Esophagus mucosa (tissue), 1 donor: Measurements from ENCODE around the gene METRN. TPM values are rescaled to one million over a fixed set of nuclear protein-coding genes. Genes with fewer than 3 reads are reported as not detected.

ENCODE experiments used
- ATAC-seq: fragments of 200-7000 bp; cut with Tn5 transposase; one replicate; pipeline ENCODE4 v1.9.1; 2020
- total RNA-seq: library from RNA; stranded (reverse); gene quantifications from one replicate; pipeline ENCODE4 v1.2.4, GENCODE V29; 2023
- donor health status: DM: yes; HTN: yes; CAD: no.

The METRN gene
- total RNA-seq, 1 donor from 2014 or later: 9.6 TPM

DNA sequence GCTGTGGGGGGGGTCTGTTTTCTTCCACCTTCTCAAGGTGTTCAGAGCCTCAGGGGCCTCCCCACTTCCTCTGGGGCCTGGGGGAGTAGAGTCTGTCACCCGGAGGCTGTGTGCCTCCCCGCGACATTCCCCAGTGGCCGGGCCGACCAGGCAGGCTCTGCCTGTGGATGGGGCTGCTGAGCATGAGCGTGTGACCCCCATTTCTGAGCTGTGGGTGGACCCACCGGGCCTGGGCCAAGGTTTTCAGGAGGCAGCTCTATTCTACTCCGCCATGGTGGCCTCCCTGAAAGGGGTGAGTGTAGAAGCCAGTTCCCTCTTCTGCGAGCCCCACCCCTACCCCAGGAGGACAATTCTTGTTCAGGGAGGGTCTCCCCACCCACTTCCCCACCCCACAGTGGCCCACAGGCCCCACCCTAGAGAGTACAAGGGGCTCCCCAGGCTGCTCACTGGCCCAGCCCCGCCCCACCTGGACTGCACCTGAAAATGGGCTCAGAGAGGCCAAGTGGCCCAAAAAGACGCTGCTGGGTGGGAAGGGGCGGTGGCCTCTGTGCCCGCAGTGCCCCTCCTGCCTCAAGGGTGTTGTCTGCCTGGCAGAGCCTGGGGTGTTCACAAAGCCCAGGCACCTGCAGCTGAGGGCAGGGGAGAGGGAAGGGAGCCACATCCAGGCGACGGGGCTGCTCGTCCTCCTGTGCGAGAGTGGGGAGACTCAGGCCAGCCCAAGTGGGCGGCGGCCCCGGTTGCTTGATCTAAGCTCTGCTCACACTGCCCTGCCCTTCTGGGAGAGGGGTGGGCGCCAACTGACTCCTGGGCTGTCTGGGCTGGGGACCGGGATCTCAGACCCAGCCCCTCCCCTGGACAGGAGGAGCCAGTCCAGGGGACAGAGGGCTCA lies 47.0 kb downstream of the METRN start:
- ATAC-seq: no peak

DNA sequence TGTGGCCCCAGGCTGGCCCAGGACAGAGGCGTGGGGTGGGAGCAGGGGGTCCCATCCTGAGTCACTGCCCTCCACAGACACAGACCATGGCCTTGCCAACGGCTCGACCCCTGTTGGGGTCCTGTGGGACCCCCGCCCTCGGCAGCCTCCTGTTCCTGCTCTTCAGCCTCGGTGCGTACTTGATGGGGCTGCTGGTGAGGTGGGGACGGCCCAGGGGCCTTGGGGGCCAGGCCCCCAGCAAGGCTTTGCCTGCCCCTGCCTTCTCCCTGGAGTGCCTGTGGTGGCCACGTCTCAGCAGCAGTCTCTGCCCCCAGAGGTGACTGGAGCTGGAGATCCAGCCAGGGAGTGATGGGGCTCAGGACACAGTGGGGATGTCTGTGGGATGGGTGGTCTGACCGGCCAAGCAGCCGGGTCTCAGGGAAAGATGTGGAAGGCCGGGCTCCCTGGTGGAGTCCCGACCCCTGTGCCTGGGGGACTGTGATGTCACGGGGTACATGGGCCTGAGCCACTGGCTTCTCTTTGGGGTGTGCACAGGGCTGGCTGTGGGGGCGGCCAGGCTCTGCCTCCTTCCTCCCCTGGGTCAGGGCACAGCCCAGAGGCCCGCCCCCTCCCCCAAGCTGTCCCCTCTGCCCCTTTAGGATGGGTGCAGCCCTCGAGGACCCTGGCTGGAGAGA lies 47.8 kb downstream of the METRN start:
- no peak for ATAC-seq

DNA sequence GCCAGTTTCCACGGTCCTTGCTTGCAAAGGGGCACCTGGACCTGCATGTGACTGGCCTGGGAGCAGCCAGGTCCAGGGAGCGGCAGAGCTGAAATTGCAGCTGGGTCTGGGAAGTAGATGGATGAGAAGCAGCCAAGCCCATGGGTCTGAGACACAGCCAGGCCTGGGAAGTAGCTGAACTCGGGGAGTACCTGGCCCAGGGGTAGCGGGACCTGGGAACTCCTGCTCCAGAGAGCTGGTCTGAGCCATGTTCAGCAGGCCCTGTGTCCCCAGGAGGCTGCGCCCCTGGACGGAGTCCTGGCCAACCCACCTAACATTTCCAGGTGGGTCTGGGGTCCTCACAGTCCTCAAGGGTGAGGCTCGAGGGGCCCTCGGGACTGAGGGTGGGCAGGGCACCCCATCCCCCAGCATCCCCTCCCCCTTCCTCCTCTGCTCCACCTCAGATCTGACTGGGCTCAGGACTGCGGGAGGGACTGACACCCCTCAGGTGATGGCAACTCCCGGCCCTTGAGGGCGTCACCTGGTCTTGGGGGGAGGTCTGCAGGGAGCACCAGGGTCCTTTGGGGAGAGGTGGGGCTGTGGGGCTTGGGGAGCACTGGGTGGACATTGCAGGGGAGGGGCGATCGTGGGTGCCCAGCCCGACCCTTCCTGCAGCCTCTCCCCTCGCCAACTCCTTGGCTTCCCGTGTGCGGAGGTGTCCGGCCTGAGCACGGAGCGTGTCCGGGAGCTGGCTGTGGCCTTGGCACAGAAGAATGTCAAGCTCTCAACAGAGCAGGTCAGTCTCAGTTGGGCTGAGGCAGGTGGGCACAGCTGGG lies 48.7 kb downstream of the METRN start:
- ATAC-seq: no peak

DNA sequence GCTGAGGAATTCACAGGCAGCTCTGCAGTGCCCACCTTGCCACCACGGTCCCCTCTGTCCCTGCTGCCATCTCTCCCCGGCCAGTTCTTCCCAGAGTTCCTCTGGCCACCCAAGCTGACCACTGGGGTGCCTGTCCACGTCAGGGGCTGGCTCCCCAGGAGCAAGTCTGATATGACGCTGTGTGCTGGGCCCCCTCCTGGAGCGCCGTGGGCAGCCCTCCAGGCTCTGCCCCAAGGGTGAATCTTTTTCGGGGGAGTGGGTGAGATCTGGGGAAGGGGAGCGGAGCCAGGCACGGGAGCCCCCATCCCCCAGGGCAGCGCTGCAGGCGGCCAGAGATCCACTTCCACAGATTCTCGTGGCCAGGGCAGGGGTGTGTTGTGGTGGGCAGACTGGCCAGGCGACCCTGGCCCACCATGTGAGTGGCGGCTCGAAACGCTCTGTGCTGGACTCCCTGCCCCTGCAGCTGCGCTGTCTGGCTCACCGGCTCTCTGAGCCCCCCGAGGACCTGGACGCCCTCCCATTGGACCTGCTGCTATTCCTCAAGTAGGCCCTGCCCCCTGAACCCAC lies 49.3 kb downstream of the METRN start:
- no peak for ATAC-seq

DNA sequence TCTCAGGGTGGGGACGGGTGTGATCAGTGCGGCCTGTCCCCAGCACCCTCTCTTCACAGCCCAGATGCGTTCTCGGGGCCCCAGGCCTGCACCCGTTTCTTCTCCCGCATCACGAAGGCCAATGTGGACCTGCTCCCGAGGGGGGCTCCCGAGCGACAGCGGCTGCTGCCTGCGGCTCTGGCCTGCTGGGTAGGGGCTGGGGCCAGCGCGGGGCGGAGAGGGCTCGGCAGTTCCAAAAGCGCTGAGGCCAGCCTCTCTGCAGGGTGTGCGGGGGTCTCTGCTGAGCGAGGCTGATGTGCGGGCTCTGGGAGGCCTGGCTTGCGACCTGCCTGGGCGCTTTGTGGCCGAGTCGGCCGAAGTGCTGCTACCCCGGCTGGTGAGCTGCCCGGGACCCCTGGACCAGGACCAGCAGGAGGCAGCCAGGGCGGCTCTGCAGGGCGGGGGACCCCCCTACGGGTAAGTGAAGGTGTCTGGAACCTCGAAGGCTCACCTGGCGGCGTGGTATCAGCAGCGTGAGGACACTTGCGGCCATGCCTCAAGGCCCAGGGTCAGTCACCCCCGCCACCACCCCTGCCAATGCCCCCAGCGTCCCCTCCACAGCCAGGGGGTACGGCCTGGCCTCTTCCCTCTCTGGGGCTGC lies 50.0 kb downstream of the METRN start:
- ATAC-seq: no peak

DNA sequence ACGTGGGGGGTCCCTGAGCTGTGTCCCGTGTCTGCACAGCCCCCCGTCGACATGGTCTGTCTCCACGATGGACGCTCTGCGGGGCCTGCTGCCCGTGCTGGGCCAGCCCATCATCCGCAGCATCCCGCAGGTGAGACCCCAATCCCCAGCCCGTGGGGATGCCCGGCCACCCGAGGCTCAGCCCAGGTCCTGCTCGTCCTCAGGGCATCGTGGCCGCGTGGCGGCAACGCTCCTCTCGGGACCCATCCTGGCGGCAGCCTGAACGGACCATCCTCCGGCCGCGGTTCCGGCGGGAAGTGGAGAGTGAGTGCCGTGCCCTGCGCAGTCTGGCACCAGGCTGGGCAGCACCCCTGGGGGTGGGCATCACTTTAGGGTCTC lies 50.6 kb downstream of the METRN start:
- ATAC-seq: no peak

DNA sequence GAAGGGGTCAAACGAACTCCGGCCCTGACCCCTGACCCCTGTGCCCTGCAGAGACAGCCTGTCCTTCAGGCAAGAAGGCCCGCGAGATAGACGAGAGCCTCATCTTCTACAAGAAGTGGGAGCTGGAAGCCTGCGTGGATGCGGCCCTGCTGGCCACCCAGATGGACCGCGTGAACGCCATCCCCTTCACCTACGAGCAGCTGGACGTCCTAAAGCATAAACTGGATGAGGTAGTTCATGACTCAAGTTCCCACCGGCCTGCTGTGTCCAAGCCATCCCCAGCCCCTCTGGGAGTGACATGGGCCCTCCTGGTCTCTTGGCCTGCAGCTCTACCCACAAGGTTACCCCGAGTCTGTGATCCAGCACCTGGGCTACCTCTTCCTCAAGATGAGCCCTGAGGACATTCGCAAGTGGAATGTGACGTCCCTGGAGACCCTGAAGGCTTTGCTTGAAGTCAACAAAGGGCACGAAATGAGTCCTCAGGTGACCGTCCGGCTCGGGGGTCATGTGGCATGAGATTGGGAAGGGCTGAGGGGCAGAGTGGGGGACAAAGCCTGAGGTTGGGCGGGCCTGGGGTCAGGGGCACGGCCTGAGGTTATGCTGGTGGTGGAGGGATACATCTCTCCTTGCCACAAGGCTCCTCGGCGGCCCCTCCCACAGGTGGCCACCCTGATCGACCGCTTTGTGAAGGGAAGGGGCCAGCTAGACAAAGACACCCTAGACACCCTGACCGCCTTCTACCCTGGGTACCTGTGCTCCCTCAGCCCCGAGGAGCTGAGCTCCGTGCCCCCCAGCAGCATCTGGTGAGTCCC lies 51.3 kb downstream of the METRN start:
- no peak for ATAC-seq

DNA sequence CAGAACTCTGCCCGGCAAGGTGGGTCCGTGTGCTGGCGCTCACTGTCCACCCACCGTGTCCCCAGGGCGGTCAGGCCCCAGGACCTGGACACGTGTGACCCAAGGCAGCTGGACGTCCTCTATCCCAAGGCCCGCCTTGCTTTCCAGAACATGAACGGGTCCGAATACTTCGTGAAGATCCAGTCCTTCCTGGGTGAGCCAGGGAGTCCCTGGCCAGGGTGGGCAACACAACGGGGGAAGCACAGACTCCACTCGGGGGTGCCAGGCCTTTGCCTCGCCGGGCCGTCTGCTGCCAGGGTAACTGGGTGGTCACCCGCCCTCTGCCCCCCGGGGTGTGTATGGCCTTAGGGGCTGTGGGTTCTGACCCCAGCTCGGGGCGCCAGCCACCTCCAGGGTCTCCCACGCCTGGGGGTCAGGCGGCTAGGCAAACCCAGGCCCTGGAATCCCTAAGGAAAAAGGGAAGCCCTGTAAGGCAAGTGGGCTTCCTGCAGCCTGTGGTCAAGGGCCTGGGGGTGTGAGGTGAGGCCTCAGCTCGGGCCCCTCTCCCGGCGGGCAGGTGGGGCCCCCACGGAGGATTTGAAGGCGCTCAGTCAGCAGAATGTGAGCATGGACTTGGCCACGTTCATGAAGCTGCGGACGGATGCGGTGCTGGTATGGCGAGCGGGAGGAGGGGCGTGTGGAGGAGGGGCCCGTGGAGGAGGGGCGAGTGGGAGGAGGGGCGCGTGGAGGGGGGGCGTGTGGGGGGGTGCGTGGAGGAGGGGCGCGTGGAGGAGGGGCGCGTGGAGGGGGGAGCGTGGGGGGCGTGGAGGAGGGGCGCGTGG lies 52.1 kb downstream of the METRN start:
- no peak for ATAC-seq

DNA sequence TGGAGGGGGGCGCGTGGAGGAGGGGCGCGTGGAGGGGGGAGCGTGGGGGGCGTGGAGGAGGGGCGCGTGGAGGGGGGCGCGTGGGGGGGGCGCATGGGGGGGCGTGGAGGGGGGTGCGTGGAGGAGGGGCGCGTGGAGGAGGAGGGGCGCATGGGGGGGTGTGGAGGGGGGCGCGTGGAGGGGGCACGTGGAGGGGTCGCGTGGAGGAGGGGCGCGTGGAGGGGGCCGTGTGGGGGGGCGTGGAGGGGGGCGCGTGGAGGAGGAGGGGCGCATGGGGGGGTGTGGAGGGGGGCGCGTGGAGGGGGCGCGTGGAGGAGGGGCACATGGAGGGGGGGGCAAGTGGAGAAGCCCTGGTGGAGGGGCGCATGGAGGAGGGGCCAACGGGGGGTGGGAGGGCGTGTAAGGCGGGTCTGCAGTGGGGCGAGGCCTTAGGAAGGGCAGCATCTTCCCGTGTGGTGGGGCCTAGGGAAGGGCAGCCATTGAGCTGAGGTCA lies 52.9 kb downstream of the METRN start:
- no peak for ATAC-seq

DNA sequence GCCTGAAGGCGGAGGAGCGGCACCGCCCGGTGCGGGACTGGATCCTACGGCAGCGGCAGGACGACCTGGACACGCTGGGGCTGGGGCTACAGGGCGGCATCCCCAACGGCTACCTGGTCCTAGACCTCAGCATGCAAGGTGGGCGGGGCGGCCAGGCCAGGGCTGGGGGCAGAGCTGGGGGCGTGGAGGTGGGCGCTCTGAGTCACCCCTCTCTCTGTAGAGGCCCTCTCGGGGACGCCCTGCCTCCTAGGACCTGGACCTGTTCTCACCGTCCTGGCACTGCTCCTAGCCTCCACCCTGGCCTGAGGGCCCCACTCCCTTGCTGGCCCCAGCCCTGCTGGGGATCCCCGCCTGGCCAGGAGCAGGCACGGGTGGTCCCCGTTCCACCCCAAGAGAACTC lies 53.5 kb downstream of the METRN start:
- peak; percentile 59 for ATAC-seq

Other genes with a start within 250 kb of the METRN start
- gene CAPN15, start 187.4 kb upstream of the METRN start, total RNA-seq: 27.1 TPM
- not detected for gene PRR35, start 154.7 kb upstream of the METRN start, total RNA-seq
- gene NHLRC4, start 148.1 kb upstream of the METRN start, total RNA-seq: 0.12 TPM
- 21.0 TPM for gene PIGQ, start 145.2 kb upstream of the METRN start, total RNA-seq
- 15.5 TPM for gene RAB40C, start 125.1 kb upstream of the METRN start, total RNA-seq
- 0.08 TPM for gene WFIKKN1, start 84.1 kb upstream of the METRN start, total RNA-seq
- gene METTL26, start 78.8 kb upstream of the METRN start, total RNA-seq: 40.2 TPM
- 20.3 TPM for gene MCRIP2, start 73.3 kb upstream of the METRN start, total RNA-seq
- gene WDR90, start 65.8 kb upstream of the METRN start, total RNA-seq: 17.9 TPM
- gene RHOT2, start 47.0 kb upstream of the METRN start, total RNA-seq: 58.7 TPM
- 1.0 TPM for gene RHBDL1, start 39.4 kb upstream of the METRN start, total RNA-seq
- gene STUB1, start 34.7 kb upstream of the METRN start, total RNA-seq: 87.5 TPM
- 31.7 TPM for gene JMJD8, start 30.8 kb upstream of the METRN start, total RNA-seq
- 7.4 TPM for gene WDR24, start 24.7 kb upstream of the METRN start, total RNA-seq
- gene FBXL16, start 9.3 kb upstream of the METRN start, total RNA-seq: 15.1 TPM
- 24.1 TPM for gene ANTKMT, start 6.0 kb downstream of the METRN start, total RNA-seq
- gene CCDC78, start 11.3 kb downstream of the METRN start, total RNA-seq: 0.40 TPM
- 2.7 TPM for gene HAGHL, start 12.0 kb downstream of the METRN start, total RNA-seq
- gene CIAO3, start 25.9 kb downstream of the METRN start, total RNA-seq: 18.1 TPM
- 2.8 TPM for gene MSLN, start 45.6 kb downstream of the METRN start, total RNA-seq
- gene RPUSD1, start 73.3 kb downstream of the METRN start, total RNA-seq: 14.4 TPM
- gene CHTF18, start 73.5 kb downstream of the METRN start, total RNA-seq: 20.2 TPM
- not detected for gene GNG13, start 85.6 kb downstream of the METRN start, total RNA-seq